IPS DF 19.7 (cell line): ENCODE results near the gene C2orf92.

ENCODE experiments used
- DNase-seq: peaks from one replicate; pipeline ENCODE4 v3.0.0-alpha.2; 2013; ENCODE audit warnings: low read depth, low spot score

Gene C2orf92

DNA sequence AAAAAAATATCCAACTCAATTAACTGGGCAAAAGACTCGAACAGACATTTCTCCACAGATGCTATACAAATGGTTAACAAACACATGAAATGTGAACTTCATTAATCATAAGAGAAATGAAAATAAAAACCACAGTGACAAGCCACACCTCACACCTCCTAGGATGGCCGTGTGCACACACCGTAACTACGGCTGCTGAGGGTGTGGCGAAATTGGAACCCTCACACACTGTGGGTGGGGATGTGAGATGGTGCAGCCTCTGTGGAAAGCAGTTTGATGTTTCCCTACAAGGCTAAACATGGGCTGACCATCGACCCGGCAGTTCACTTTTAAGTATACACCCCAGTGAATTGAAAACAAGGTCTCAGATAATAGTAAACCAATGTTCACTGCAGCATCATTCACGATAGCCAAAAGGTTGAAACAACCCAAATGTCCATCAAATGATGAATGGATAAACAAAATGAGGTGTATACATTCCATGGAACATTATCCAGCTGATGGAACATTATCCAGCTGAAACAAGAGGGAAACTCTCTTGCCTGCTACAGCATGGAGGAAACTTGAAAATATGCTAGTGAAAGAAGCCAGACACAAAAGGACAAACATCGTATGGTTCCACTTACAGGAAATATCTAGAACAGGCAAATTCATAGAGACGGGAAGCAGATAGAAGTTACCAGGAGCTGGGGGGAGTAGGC is 76.1 kb downstream of the C2orf92 start:
- no peak for DNase-seq

DNA sequence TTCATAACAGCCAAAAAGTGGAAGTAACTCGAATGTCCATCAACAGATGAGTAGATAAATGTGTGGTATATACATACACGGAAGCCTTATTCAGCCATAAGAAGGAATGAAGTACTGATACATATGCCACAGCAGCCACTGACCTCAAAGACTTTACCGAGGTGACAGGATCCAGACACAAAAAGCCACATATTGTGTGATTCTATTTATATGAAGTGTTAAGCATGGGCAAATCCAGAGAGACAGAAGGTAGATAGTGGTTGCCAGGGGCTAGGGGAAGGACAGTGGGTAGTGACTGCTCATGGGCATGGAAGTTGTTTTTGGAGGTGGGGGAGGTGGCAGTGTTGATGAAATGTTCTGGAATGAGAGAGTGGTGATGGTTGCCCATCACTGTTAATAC is 77.8 kb downstream of the C2orf92 start:
- no peak for DNase-seq

DNA sequence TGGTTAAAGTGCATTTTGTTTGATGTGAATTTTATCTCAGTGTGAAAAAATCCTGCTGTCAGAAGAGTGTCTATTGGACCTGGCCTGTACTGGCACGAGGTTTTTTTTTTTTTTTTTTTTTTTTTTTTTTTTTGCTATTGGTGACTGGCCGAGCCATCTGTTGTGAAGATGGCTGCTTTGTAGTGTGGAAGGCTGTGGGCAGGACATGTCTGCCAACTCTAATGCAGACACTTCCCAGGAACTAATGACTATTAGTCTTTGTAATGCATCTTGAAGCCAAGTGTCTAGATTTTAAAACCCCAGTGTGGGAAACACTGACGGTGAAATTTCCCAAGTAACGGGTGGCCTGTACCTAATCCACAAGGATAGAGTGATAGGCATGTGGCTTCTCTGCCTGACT is 78.2 kb downstream of the C2orf92 start:
- DNase-seq: no peak

DNA sequence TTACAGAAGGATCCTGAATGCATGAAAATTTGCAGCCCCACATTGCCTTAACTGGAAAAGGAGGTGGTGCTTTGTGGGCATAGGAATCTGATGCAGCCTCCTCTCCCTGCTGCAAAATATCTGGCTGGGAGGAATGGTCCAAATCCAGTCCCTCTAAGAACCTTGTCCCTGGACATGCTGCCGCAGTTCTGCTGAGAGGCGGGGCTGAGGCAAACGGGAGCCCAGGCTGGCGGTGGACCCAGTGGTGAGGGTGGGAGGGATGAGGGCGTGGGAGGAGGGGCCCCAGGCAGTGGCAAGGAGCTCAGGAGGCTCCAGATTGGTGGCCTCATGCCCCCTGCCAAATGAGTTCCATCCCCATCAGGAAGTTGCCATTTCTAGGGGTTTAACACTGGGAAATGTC is 80.1 kb downstream of the C2orf92 start:
- no peak for DNase-seq

DNA sequence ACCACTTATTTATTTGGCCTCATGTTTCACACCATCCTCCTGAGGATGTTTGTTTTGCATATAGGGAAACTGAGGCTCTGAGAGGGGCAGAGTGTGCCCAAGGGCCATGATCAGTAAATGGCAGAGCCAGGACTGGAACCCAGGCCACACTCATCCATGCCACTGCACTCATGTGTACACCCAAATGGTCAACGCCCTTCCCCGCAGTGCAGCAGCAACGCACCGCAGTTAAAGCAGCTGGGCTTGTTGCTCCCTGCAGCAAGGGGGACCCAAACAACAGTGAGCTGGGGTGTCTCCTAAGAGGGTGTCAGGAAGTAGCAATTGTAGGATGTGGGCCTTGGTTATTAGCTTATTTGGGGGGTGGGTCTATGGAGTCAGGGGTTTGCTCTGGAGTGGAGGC is 80.5 kb downstream of the C2orf92 start:
- DNase-seq: no peak

DNA sequence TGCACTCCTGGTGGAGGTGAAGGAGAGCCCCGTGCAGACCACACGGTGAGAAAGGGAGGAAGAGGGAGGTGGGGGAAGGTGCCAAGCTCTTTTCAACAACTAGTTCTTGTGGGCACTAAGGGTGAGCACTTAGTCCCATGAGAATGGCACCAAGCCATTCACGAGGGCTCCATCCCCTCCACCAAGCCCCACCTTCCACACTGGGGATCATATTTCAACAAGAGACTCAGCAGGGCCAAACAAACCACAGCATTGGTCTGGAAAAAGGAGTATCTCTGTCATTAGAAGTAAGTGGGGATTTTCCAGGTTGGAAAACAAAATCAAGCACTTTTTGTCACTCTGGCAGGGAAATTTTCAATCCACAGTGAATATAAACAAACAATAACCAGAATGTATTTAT is 82.2 kb downstream of the C2orf92 start:
- no peak for DNase-seq
